Endometrial microvascular endothelial cells (primary cell): ENCODE data around the gene SCN2B. TPM values are rescaled to one million over a fixed set of nuclear protein-coding genes. Genes with fewer than 3 reads are reported as not detected.
"Not testable (repeated sequence)": the region's sequence is repeated elsewhere in the genome, so short reads cannot be mapped to it uniquely, and the experiment has no call there.

Experiments
- in situ Hi-C: cut with HindIII; loops from 2 replicates; pipeline ENCODE4 v1.10.0; 2017; ENCODE audit warnings: low sequenced_read_pairs, low pct_unique_long_range_greater_than_20kb; ENCODE audit errors: inconsistent ontology term
- total RNA-seq: library from RNA; depleted of rRNA; stranded (reverse); fragments of >200 nt; gene quantifications from one replicate; pipeline ENCODE4 v1.2.3, GENCODE V29; 2015; ENCODE audit errors: inconsistent ontology term

The SCN2B gene
- total RNA-seq, 1 donor from 2014 or later, result not detected

GRCh38 chr11:118210323-118210722 lies 33.9 kb upstream of the SCN2B start:
- in situ Hi-C loops, result no loop called here

- in situ Hi-C loops, result no loop called here
These were observed 32.6 kb upstream of the SCN2B start for GRCh38 chr11:118209033-118209432.

- in situ Hi-C loops, result no loop called here
These were observed 30.6 kb upstream of the SCN2B start for GRCh38 chr11:118207079-118207478.

- in situ Hi-C loops, result no loop called here
These were observed 30.1 kb upstream of the SCN2B start for GRCh38 chr11:118206391-118207031.

- in situ Hi-C loops, result no loop called here
These were observed 29.4 kb upstream of the SCN2B start for GRCh38 chr11:118205606-118206378.

GRCh38 chr11:118202599-118203422 lies 26.4 kb upstream of the SCN2B start:
- in situ Hi-C loops, result no loop called here

GRCh38 chr11:118201966-118202365 lies 25.5 kb upstream of the SCN2B start:
- in situ Hi-C loops, result no loop called here

- in situ Hi-C loops, result no loop called here
These were observed 24.7 kb upstream of the SCN2B start for GRCh38 chr11:118200901-118201680.

- in situ Hi-C loops, result no loop called here
These were observed 24.1 kb upstream of the SCN2B start for GRCh38 chr11:118200497-118200896.

- in situ Hi-C loops, result no loop called here
These were observed 22.7 kb upstream of the SCN2B start for GRCh38 chr11:118199135-118199534.

GRCh38 chr11:118198370-118198769 lies 21.9 kb upstream of the SCN2B start:
- in situ Hi-C loops, result no loop called here

GRCh38 chr11:118194835-118195627 lies 18.6 kb upstream of the SCN2B start:
- in situ Hi-C loops, result no loop called here

- in situ Hi-C loops, result no loop called here
These were observed 17.6 kb upstream of the SCN2B start for GRCh38 chr11:118193910-118194566.

GRCh38 chr11:118192817-118193216 lies 16.4 kb upstream of the SCN2B start:
- in situ Hi-C loops, result not testable (repeated sequence)

- in situ Hi-C loops, result not testable (repeated sequence)
These were observed 14.6 kb upstream of the SCN2B start for GRCh38 chr11:118190942-118191506.

- in situ Hi-C loops, result no loop called here
These were observed 10.1 kb upstream of the SCN2B start for GRCh38 chr11:118186346-118187107.
